Bronchial epithelial cell (primary cell): Measurements from ENCODE around the gene DOLPP1. TPM values are rescaled to one million over a fixed set of nuclear protein-coding genes. Genes with fewer than 3 reads are reported as not detected.

Experiments used
- DNase-seq: peaks from one replicate; pipeline ENCODE4 v3.0.0-alpha.2; 2010; ENCODE audit warnings: low read depth
- FAIRE-seq: peaks from 2 replicates; lab custom pipeline; 2011; peaks lifted over from hg19 to GRCh38; lab: Jason Lieb, UNC
- H3K27me3 ChIP-seq: 2 replicates; pipeline ENCODE4 v1.5.1; 2011; ENCODE audit warnings: low read length; ENCODE audit not compliant: control insufficient read depth, insufficient read depth
- H3K36me3 ChIP-seq: 2 replicates; pipeline ENCODE4 v1.5.1; 2011; ENCODE audit warnings: low read length; ENCODE audit not compliant: control insufficient read depth, insufficient read depth
- H3K4me3 ChIP-seq: 2 replicates; pipeline ENCODE4 v1.5.1; 2011; ENCODE audit warnings: mild to moderate bottlenecking, low read depth, low read length, control low read depth
- CTCF ChIP-seq: IDR thresholded peaks from 2 replicates; pipeline ENCODE4 v1.5.1; 2011; ENCODE audit warnings: mild to moderate bottlenecking, moderate library complexity, low read length, control low read depth, inconsistent platforms; ENCODE audit not compliant: insufficient read depth, severe bottlenecking
- total RNA-seq: library from RNA; depleted of rRNA; stranded (reverse); fragments of >200 nt; gene quantifications from 2 replicates; pipeline ENCODE4 v1.2.1, GENCODE V29; 2014

Gene DOLPP1
- total RNA-seq, 1 donor from 2014 or later = 10.8 TPM

GRCh38 chr9:129078691-129079503, 2.0 kb upstream of the DOLPP1 start:
- no peak for DNase-seq
- Histone ChIP-seq H3K27me3 (no peaks in the 10 kb centered on the region), H3K36me3 (no peaks in the 10 kb centered on the region), H3K4me3 (no peak overlapping the region)
- FAIRE-seq = no peak
- no peak for TF ChIP-seq CTCF

GRCh38 chr9:129079829-129080228, 1.1 kb upstream of the DOLPP1 start:
- no peaks in the 10 kb centered on the region for H3K36me3 ChIP-seq
- H3K4me3 ChIP-seq = no peak overlapping the region

GRCh38 chr9:129080298-129080600, 662 bp upstream of the DOLPP1 start:
- no peaks in the 10 kb centered on the region for H3K27me3 ChIP-seq
- no peak for TF ChIP-seq CTCF
- peaks cover 1% of the 10 kb centered on the region for H3K36me3 ChIP-seq
- FAIRE-seq = no peak
- H3K4me3 ChIP-seq = peak overlapping the region; percentile 63
- no peak for DNase-seq

More at GRCh38 chr9:129079829-129080228, 1.1 kb upstream of the DOLPP1 start:
- DNase-seq (no peak), FAIRE-seq (no peak)
- TF ChIP-seq CTCF = no peak
- H3K27me3 ChIP-seq = no peaks in the 10 kb centered on the region

GRCh38 chr9:129081388-129081904, 535 bp downstream of the DOLPP1 start:
- Histone ChIP-seq H3K4me3 (peak overlapping the region; percentile 63), H3K36me3 (peaks cover 11% of the 10 kb centered on the region), H3K27me3 (no peaks in the 10 kb centered on the region)
- FAIRE-seq (no peak), DNase-seq (peak; percentile 28)
- TF ChIP-seq CTCF = no peak

GRCh38 chr9:129084087-129084486, 3.2 kb downstream of the DOLPP1 start:
- no peak for FAIRE-seq
- DNase-seq = no peak
- H3K36me3 ChIP-seq = peaks cover 18% of the 10 kb centered on the region
- TF ChIP-seq CTCF = no peak
- H3K4me3 ChIP-seq = no peak overlapping the region
- H3K27me3 ChIP-seq = no peaks in the 10 kb centered on the region

- DNase-seq = no peak
- FAIRE-seq = no peak
- TF ChIP-seq CTCF = no peak
- Histone ChIP-seq H3K27me3 (no peaks in the 10 kb centered on the region), H3K4me3 (no peak overlapping the region), H3K36me3 (peaks cover 22% of the 10 kb centered on the region)
Measured at GRCh38 chr9:129089246-129089645, 8.3 kb downstream of the DOLPP1 start.
